Caco-2 (cell line): ENCODE data around the gene PDE6C. TPM values are rescaled to one million over a fixed set of nuclear protein-coding genes. Genes with fewer than 3 reads are reported as not detected.

Experiments
- BruUV-seq: library from RNA; stranded (reverse); fragments of 400-500 nt; replicated peaks from 2 replicates; lab custom pipeline; 2021; lab: Mats Ljungman, UMichigan
- CTCF ChIA-PET: fragments of 300-600 bp; sonication (Branson Sonifier 250); formaldehyde crosslinking; loops from one replicate; lab custom pipeline; 2022; ENCODE audit warnings: antibody characterized with exemption; lab: Charles Lee
- POLR2A ChIA-PET: fragments of 300-600 bp; sonication (Branson Sonifier 250); formaldehyde crosslinking; loops from one replicate; lab custom pipeline; 2022; ENCODE audit warnings: antibody characterized with exemption; lab: Charles Lee
- DNase-seq, 2 experiments: peaks; one replicate each; pipeline versions ENCODE4 v3.0.0 to v3.0.0-alpha.2; 2020 to 2022
- H3K27me3 ChIP-seq: replicated peaks from 2 replicates; pipeline ENCODE4 v1.6.0; 2011; ENCODE audit warnings: low read length; ENCODE audit not compliant: control insufficient read depth, insufficient read depth
- H3K36me3 ChIP-seq: 2 replicates; pipeline ENCODE4 v1.5.1; 2011; ENCODE audit warnings: low read length; ENCODE audit not compliant: control insufficient read depth, insufficient read depth
- H3K4me1 ChIP-seq: fragments of 250-450 bp; sonication (Bioruptor Pico); 2 replicates; pipeline ENCODE4 v1.5.1; 2020; ENCODE audit warnings: mild to moderate bottlenecking
- H3K4me3 ChIP-seq: 2 replicates; pipeline ENCODE4 v1.5.1; 2011; ENCODE audit warnings: low read depth, mild to moderate bottlenecking, control low read depth, low read length
- H3K9me3 ChIP-seq: fragments of 250-450 bp; sonication (Bioruptor Pico); 2 replicates; pipeline ENCODE4 v1.5.1; 2020; ENCODE audit warnings: mild to moderate bottlenecking, moderate library complexity
- H3K27ac Mint-ChIP-seq: one replicate; pipeline ENCODE4 v1.8.0; 2022; ENCODE audit warnings: mixed read lengths; ENCODE audit not compliant: unreplicated experiment
- H3K27me3 Mint-ChIP-seq: one replicate; pipeline ENCODE4 v1.8.0; 2022; ENCODE audit warnings: mixed read lengths; ENCODE audit not compliant: insufficient read depth, unreplicated experiment
- H3K36me3 Mint-ChIP-seq: one replicate; pipeline ENCODE4 v1.8.0; 2022; ENCODE audit warnings: mild to moderate bottlenecking, mixed read lengths; ENCODE audit not compliant: insufficient read depth, unreplicated experiment
- H3K4me1 Mint-ChIP-seq: one replicate; pipeline ENCODE4 v1.8.0; 2022; ENCODE audit warnings: low read depth, mixed read lengths; ENCODE audit not compliant: unreplicated experiment
- H3K4me3 Mint-ChIP-seq: one replicate; pipeline ENCODE4 v1.8.0; 2022; ENCODE audit warnings: mild to moderate bottlenecking, moderate library complexity, mixed read lengths; ENCODE audit not compliant: unreplicated experiment
- H3K9me3 Mint-ChIP-seq: one replicate; pipeline ENCODE4 v1.8.0; 2022; ENCODE audit warnings: mixed read lengths; ENCODE audit not compliant: unreplicated experiment
- CTCF ChIP-seq, 2 experiments: fragments of 200-600 bp in 1 of 2; IDR thresholded peaks; 1 replicate in 1 of 2; 2 replicates in 1 of 2; pipeline versions ENCODE4 v1.5.1 to v1.8.0; 2011 to 2022; ENCODE audit warnings: antibody characterized with exemption in 1 of 2, control low read depth in 1 of 2, inconsistent platforms in 1 of 2, low read depth in 1 of 2, low read length in 1 of 2, mild to moderate bottlenecking in 1 of 2, moderate library complexity in 1 of 2; ENCODE audit not compliant: insufficient read depth in 1 of 2, severe bottlenecking in 1 of 2, unreplicated experiment in 1 of 2
- intact Hi-C: fragments of 100-400 bp; cut with micrococcal nuclease; formaldehyde crosslinking; loops from one replicate; pipeline ENCODE4 v1.10.0; 2022; ENCODE audit not compliant: unreplicated experiment
- total RNA-seq: library from RNA; stranded (reverse); gene quantifications from 2 replicates; pipeline ENCODE4 v1.2.3, GENCODE V29; 2022

PDE6C gene
- total RNA-seq, 1 experiment from 2014 or later = not detected

- no peak for TF ChIP-seq CTCF (IDR thresholded peaks at IDR 0.05; ENCODE audit: insufficient read depth in 1 of 2, low read depth in 1 of 2, low read length in 1 of 2, severe bottlenecking in 1 of 2, unreplicated experiment in 1 of 2)
- no peaks in the 10 kb centered on the region for H3K9me3 ChIP-seq
- no peak for DNase-seq
- no peaks in the 10 kb centered on the region for H3K36me3 ChIP-seq
- 0 out of 2 replicates have a peak, but pooled peaks cover 2% of the 10 kb centered on the region for H3K4me1 ChIP-seq
- Mint-ChIP-seq H3K27ac (no peak overlapping the region), H3K27me3 (peaks cover 9% of the 10 kb centered on the region), H3K4me3 (no peak overlapping the region), H3K36me3 (no peaks in the 10 kb centered on the region), H3K9me3 (no peaks in the 10 kb centered on the region), H3K4me1 (peaks cover 3% of the 10 kb centered on the region)
- ChIA-PET POLR2A (no interaction called here), CTCF (no interaction called here)
- no TSS peak for BruUV-seq
- H3K4me3 ChIP-seq = no peak overlapping the region
- intact Hi-C loops = no loop called here
- no peaks in the 10 kb centered on the region for H3K27me3 ChIP-seq
These were observed 103.0 kb downstream of the PDE6C start for GRCh38 chr10:93715345-93715744.

Other genes with a start within 250 kb of the PDE6C start
- gene MYOF, start 130.2 kb upstream of the PDE6C start, total RNA-seq = 148 and 176 TPM in 2 replicates
- gene CEP55, start 115.9 kb upstream of the PDE6C start, total RNA-seq = 64.5 and 65.3 TPM in 2 replicates
- gene FFAR4, start 45.9 kb upstream of the PDE6C start, total RNA-seq = 2.5 and 2.7 TPM in 2 replicates
- gene RBP4, start 11.3 kb upstream of the PDE6C start, total RNA-seq = 255 and 258 TPM in 2 replicates
- gene FRA10AC1, start 90.1 kb downstream of the PDE6C start, total RNA-seq = 12.5 and 15.1 TPM in 2 replicates
- gene LGI1, start 145.4 kb downstream of the PDE6C start, total RNA-seq = 0.48 and 1.1 TPM in 2 replicates